UCSD-AML1 (cell line): ENCODE data around the gene CARMIL1.

Experiments
- DNase-seq: peaks from one replicate; lab custom pipeline; 2025; ENCODE audit not compliant: unreplicated experiment; lab: John Stamatoyannopoulos, UW

CARMIL1 gene

DNA sequence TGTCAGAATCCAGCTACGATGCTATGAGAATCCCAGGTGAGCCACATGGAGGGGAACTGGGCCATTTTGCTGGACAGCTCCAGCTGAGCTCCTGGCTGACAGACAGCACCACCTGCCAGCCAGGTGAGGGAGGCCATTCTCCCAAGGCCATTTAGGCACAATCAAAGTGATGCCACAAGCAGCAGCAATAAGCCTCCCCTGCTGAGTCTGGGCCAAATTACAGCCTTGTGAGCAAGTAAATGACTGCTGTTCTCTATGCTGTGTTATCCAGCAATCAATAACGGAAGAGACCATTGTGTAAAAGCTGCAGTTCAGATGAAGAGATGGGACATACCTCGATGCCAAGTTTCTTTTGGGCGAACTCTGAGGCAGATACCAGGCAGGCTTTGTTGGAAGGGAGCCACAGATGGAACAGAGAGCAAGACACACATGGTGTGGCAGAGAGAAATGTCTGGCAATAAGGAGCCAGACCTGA lies 358.8 kb downstream of the CARMIL1 start:
- DNase-seq: no peak

DNA sequence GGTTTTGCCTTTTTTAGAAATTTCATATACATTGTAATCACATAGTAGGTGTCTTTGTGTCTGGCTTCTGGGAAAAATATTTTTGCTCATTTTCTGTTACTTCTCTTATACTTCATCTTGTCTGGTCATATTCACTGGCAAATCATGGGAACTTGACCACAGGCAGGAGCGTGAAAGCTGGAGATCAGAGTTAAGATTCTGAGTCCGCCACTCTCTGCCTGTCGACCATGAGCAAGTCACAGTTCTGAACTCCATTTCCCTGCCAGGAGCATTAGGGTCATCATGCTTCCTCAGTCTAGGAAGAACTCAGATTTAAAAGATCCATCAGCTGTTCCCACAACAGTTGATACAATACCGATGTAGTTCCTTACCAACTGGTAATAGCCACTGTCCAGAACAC lies 360.5 kb downstream of the CARMIL1 start:
- DNase-seq: no peak

DNA sequence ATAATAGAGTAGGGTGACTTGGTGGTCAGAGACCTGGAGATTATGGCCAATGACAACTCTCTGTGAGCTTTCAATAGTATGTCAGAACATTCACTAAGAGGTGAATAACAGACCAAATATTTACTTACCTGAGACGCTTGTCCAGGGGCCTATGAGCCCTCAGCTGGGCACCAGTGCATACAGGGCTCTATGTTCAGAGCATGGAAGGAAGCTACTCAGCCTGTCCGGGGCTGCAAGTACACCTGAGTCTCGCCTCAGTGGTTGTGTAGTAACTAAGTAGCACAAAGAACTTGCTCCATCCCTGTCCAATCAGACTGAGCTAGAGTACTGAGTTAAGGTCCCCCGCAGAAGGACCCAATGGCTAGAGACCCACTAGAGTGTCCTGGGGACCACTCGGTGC lies 361.3 kb downstream of the CARMIL1 start:
- no peak for DNase-seq

DNA sequence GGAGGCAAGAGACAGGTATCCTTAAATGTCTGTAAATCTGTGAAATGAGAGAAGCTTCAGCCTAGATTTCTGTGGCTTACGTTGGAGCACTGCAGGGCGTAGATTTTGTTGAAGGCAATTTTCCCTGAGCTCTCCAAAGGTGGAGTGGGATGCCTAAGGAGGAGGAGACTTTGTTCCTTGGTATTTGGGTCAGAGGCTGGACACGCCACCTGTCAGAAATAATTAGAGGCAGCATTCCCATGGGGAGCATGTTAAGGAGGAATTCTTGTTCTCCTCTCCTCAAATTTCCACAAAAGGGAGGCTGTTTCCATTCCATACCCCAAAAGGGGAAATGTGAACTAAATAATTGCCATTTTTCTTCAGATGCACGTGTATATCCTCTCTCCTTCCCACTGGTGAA lies 361.7 kb downstream of the CARMIL1 start:
- no peak for DNase-seq

DNA sequence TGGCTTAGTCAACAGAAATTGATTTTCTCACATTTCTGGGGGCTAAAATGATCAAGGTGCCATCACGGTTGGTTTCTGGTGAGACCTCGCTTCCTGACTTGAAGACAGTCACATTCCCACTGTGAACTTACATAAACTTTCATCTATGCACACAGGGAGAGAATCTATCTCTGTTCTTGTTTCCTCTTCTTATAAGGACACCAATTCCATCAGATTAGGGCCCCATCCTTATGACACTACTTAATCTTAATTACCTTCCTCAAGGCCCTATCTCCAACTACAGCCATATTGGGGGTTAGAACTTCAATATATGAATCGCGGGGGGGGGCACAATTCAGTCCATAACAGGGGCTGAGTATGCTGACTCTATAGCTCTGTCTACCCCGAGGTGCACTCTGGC lies 362.2 kb downstream of the CARMIL1 start:
- DNase-seq: no peak

DNA sequence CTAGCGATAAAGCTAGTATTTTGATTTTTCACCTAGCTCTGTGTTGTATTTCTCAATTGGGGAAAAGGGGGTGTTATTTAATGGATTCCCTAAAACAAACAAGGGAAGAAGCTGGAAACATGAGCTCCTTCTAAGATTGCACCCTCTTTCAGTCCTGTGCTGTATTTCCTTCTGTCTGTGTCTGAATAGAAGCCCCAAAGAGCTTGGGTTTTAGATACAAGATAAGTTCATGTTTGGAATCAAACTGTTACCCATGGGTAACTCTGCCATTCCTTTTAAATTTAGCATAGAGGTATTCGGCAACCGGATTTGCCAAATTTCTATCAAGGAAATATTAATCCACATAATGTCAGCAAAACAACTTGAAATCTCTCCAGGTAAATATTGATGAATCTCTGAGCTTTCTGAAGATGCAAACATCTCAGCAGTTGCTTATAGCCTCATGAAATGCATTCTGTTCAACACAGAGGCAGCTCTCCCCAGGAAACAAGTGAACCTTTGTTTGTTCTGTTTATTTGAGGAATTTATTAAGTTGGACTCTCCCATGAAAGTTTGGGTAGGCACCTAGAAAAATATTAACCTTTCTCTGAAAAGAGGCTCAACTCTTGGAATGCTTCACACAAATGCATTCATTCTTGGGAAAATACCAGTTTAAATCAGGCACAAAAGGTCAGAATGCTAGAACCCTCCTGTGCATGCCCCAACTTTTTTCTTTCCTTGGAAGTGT lies 362.9 kb downstream of the CARMIL1 start:
- no peak for DNase-seq

GRCh38 chr6:25642667-25643328 lies 363.6 kb downstream of the CARMIL1 start:
- no peak for DNase-seq

DNA sequence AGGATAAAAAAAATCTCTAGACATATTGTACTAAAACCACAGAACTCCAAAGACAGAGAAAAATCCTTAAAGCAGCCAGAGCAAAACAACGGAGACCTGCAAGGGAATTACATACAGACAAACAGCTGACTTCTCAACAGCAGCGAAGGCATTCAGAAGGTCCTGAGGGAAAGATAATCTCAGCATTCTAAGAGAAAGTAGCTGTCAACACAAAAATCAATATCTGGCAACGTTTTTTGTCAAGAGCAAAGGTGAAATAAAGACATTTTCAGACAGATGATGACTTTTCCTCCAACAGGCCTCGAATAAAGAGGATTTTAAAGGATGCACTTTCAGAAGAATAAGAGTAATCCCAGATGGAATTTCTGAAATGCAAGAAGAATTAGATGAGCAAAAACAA lies 366.7 kb downstream of the CARMIL1 start:
- no peak for DNase-seq

- DNase-seq: no peak
Observed at GRCh38 chr6:25649611-25650010, 370.4 kb downstream of the CARMIL1 start.

GRCh38 chr6:25652007-25652515 lies 372.9 kb downstream of the CARMIL1 start, which contains the start of gene SCGN:
Gene SCGN, plus strand, starts transcription at chr6:25652215. Its CDS starts 189 bp downstream, at chr6:25652404.
- peak; percentile 31 for DNase-seq

- DNase-seq: no peak
Observed at GRCh38 chr6:25655723-25656122, 376.5 kb downstream of the CARMIL1 start.

DNA sequence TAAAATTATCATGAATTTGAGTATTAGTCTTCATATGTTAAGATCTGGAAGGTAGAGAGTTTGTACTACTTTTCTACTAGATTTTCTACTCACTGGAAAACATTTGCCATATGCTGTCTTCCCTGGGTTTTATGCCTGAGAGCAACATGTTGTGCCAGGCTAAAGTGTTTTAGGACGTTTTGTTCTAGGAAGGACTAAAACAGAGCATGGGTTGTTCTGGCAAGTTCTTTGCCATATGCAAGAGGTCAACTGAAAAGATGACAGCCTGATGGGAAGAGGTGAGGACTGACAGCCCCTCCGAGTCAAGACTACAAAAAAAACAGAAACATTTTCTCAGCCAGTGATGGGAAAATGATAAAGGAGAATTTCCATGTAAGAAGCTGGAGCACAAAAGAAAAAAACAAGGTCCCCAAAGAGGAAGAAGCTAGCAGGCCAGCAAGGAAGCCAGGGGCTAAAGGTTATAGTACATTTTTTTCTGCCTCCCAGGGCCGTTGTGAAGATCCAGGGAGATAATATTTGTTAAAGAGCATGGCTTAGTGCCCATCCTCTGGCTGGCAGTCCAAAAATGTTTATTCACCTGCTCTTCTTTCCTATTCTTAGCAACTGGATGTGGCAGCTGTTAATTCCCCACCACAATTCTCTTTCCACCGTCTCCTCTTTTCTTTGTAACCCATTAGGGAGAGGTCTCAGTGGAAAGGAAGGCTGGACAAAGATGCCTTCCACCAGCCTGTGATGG lies 380.6 kb downstream of the CARMIL1 start:
- DNase-seq: no peak

DNA sequence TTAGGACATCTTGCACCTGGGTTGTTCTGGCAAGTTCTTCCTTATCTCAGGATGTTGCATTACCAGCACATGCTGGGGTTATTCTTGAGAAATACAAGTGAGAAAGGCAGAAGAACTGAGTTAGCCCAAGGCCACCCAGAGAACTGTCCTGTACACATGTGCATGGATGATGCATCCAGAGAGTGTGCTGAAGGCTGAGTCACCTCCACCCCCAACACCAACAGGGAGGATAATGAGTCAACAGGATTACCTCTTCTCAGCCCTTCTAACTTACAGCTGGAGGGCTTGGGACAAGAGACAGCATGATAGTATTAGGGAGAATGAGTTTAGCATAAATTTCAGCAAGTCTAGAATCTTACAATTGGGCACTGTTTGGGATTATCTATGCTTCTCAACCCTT lies 381.3 kb downstream of the CARMIL1 start:
- no peak for DNase-seq

DNA sequence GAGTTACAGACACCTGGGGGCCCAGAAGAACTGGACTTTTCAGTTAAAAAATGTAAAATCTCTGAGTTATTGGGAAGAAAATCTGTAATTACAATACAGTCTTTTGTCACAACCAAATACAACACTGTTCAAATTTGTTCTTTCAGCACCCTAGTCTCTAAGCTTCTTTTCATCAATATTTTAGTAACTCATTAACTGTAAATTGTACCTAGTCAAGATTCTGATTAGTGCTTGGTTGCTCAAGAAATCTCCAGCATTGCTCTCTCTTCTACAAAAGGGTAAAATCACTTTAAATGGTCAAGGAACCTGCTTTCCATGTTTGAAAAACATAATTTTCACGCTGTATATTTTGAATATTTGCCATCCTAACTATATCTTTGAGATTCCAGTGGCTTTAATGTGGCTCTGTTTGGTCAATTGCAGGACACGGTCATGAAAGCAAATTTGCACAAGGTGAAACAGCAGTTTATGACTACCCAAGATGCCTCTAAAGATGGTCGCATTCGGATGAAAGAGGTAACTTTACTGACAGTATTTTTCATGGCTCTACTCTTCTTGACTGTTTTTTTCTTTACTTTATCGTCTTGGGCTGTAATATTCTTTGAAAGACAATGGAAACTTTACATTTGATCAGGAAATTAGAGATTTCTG lies 382.1 kb downstream of the CARMIL1 start:
- no peak for DNase-seq

- DNase-seq: no peak
Observed at GRCh38 chr6:25665455-25665854, 386.3 kb downstream of the CARMIL1 start.

DNA sequence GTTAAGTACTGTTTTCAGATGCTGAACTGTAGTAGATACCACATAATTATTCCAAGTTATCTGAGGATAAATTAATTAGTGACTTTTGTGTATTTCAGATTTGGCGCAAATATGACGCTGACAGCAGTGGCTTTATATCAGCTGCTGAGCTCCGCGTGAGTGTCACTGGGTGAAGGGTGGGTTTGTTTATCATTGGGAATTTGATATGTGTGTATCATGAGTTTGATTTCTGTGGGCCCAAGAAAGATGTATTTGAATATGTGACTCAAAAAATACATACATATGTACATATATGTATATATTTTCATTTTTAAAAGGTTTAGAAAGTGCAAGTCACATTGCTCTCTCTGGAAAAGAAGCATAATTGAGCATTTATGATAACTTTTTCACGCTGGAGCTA lies 390.2 kb downstream of the CARMIL1 start:
- no peak for DNase-seq
